HCT116 (cell line): Measurements from ENCODE around the gene C13orf46. TPM values are rescaled to one million over a fixed set of nuclear protein-coding genes. Genes with fewer than 3 reads are reported as not detected.

Experiments used
- ATAC-seq: fragments of 200-7000 bp; cut with Tn5 transposase; 2 replicates; pipeline ENCODE4 v1.9.1; 2020; ENCODE audit warnings: mild to moderate bottlenecking, moderate library complexity
- BruUV-seq: library from RNA; stranded (reverse); fragments of 400-500 nt; replicated peaks from 2 replicates; lab custom pipeline; 2021; lab: Mats Ljungman, UMichigan
- CTCF ChIA-PET: fragments of 300-600 bp; sonication (Branson Sonifier 250); formaldehyde crosslinking; loops from one replicate; lab custom pipeline; 2021; ENCODE audit warnings: antibody characterized with exemption; lab: Charles Lee
- POLR2A ChIA-PET: fragments of 300-600, 350-600 bp; sonication (Branson Sonifier 250); formaldehyde crosslinking; loops from one replicate; lab custom pipeline; 2021; ENCODE audit warnings: antibody characterized with exemption; lab: Charles Lee
- RAD21 ChIA-PET, 2 experiments: fragments of 300-600 bp; sonication (Branson Sonifier 250); formaldehyde crosslinking; loops; one replicate each; lab custom pipeline; 2023; ENCODE audit warnings: low total read pairs in 2 of 2; ENCODE audit not compliant: uncharacterized antibody in 2 of 2, unreplicated experiment in 2 of 2, low non-redundant PET in 1 of 2; lab: Charles Lee
- DNase-seq: peaks from one replicate; pipeline ENCODE4 v3.0.0-alpha.2; 2010; ENCODE audit warnings: low read depth, low spot score
- H2AFZ ChIP-seq: fragments of 200-600 bp; shearing (Covaris generic), sonication (generic); 2 replicates; pipeline ENCODE4 v1.6.1; 2017; ENCODE audit warnings: low read depth, mixed run types, mixed read lengths, antibody characterized with exemption, low read length; ENCODE audit not compliant: poor library complexity, severe bottlenecking
- H3K27ac ChIP-seq: 2 replicates; pipeline ENCODE4 v1.5.1; 2012; ENCODE audit warnings: low read depth, low read length
- H3K27me3 ChIP-seq: fragments of 200-600 bp; sonication (generic); 2 replicates; pipeline ENCODE4 v1.6.1; 2016; ENCODE audit warnings: mixed run types, low read length, mixed read lengths; ENCODE audit not compliant: insufficient read depth
- H3K36me3 ChIP-seq, 2 experiments: fragments of 200-500 bp in 1 of 2; fragments of 200-600 bp in 1 of 2; sonication (Bioruptor generic) in 1 of 2; sonication (generic) in 1 of 2; 2 replicates each; pipeline versions ENCODE4 v1.5.1 to v1.6.1; 2014 to 2016; ENCODE audit warnings: low read length in 2 of 2, inconsistent platforms in 1 of 2, mixed read lengths in 1 of 2, mixed run types in 1 of 2; ENCODE audit not compliant: insufficient read depth in 2 of 2, control insufficient read depth in 1 of 2
- H3K4me1 ChIP-seq, 2 experiments: fragments of 200-600 bp in 1 of 2; sonication (generic) in 1 of 2; 2 replicates each; pipeline versions ENCODE4 v1.5.1 to v1.6.1; 2012 to 2017; ENCODE audit warnings: low read length in 2 of 2, inconsistent platforms in 1 of 2, mild to moderate bottlenecking in 1 of 2, mixed read lengths in 1 of 2, mixed run types in 1 of 2, moderate library complexity in 1 of 2; ENCODE audit not compliant: insufficient read depth in 2 of 2, control insufficient read depth in 1 of 2
- H3K4me2 ChIP-seq: fragments of 200-600 bp; sonication (generic); 2 replicates; pipeline ENCODE4 v1.6.1; 2017; ENCODE audit warnings: mixed run types, low read length, mixed read lengths
- H3K4me3 ChIP-seq, 2 experiments: fragments of 200-600 bp in 1 of 2; sonication (generic) in 1 of 2; replicated peaks in 1 of 2; 2 replicates each; pipeline ENCODE4 v1.5.1; 2011 to 2016; ENCODE audit warnings: low read length in 2 of 2, control low read depth in 1 of 2, low read depth in 1 of 2, mild to moderate bottlenecking in 1 of 2, mixed read lengths in 1 of 2, mixed run types in 1 of 2
- H3K79me2 ChIP-seq: fragments of 200-600 bp; sonication (generic); 2 replicates; pipeline ENCODE4 v1.6.1; 2017; ENCODE audit warnings: mild to moderate bottlenecking, mixed run types, low read length, moderate library complexity, mixed read lengths; ENCODE audit not compliant: insufficient read depth
- H3K9ac ChIP-seq: fragments of 200-600 bp; sonication (generic); 2 replicates; pipeline ENCODE4 v1.6.1; 2016; ENCODE audit warnings: low read length, mixed read lengths
- H3K9me2 ChIP-seq: fragments of 200-600 bp; sonication (generic), shearing (Covaris generic); 2 replicates; pipeline ENCODE4 v1.6.1; 2017; ENCODE audit warnings: mixed run types, mild to moderate bottlenecking, moderate library complexity; ENCODE audit not compliant: insufficient read depth
- H3K9me3 ChIP-seq, 2 experiments: fragments of 200-500 bp in 1 of 2; fragments of 200-600 bp in 1 of 2; sonication (Bioruptor generic) in 1 of 2; sonication (generic) in 1 of 2; 2 replicates each; pipeline ENCODE4 v1.6.1; 2014 to 2017; ENCODE audit warnings: low read length in 2 of 2, mixed read lengths in 2 of 2, inconsistent platforms in 1 of 2, low read depth in 1 of 2, mild to moderate bottlenecking in 1 of 2, mixed run types in 1 of 2, moderate library complexity in 1 of 2; ENCODE audit not compliant: control insufficient read depth in 1 of 2, insufficient read depth in 1 of 2
- H4K20me1 ChIP-seq: fragments of 200-600 bp; sonication (generic), shearing (Covaris generic); 2 replicates; pipeline ENCODE4 v1.6.1; 2017; ENCODE audit warnings: mixed run types, mild to moderate bottlenecking, moderate library complexity; ENCODE audit not compliant: insufficient read depth
- CBX3 ChIP-seq: IDR thresholded peaks from 2 replicates; pipeline ENCODE4 v1.6.1; 2012; ENCODE audit warnings: low read depth
- ELF1 ChIP-seq: IDR thresholded peaks from 2 replicates; pipeline ENCODE4 v1.6.1; 2012; ENCODE audit warnings: low read depth, borderline replicate concordance
- EZH2 ChIP-seq: fragments of 200-600 bp; sonication (generic); IDR thresholded peaks from 2 replicates; pipeline ENCODE4 v1.6.1; 2017; ENCODE audit warnings: antibody characterized with exemption, mixed run types
- JUND ChIP-seq: IDR thresholded peaks from 2 replicates; pipeline ENCODE4 v1.6.1; 2012
- POLR2A ChIP-seq: IDR thresholded peaks from 2 replicates; pipeline ENCODE4 v1.7.0; 2011; ENCODE audit warnings: borderline replicate concordance; ENCODE audit not compliant: insufficient read depth, insufficient read length; ENCODE audit errors: extremely low read depth
- POLR2AphosphoS5 ChIP-seq: IDR thresholded peaks from 2 replicates; pipeline ENCODE4 v1.6.1; 2011; ENCODE audit warnings: mild to moderate bottlenecking, low read depth, low read length, moderate library complexity
- SIN3A ChIP-seq: IDR thresholded peaks from 2 replicates; pipeline ENCODE4 v1.6.1; 2012; ENCODE audit warnings: low read depth
- TCF7L2 ChIP-seq: IDR thresholded peaks from 2 replicates; pipeline ENCODE4 v1.7.0; 2011; ENCODE audit warnings: borderline replicate concordance, inconsistent platforms; ENCODE audit not compliant: insufficient read depth, insufficient read length; ENCODE audit errors: extremely low read depth
- YY1 ChIP-seq: IDR thresholded peaks from 2 replicates; pipeline ENCODE4 v1.6.1; 2011; ENCODE audit warnings: low read length, low read depth, moderate library complexity, mild to moderate bottlenecking; ENCODE audit not compliant: insufficient replicate concordance; ENCODE audit errors: extremely low read depth
- ZFX ChIP-seq: fragments of 450-650 bp; IDR thresholded peaks from 2 replicates; pipeline ENCODE4 v1.6.1; 2017
- intact Hi-C: fragments of 100-400 bp; cut with micrococcal nuclease; formaldehyde crosslinking; loops from 2 replicates; pipeline ENCODE4 v1.10.0; 2022
- total RNA-seq: library from RNA; stranded (reverse); gene quantifications from one replicate; pipeline ENCODE4 v1.2.1, GENCODE V29; 2021; ENCODE audit not compliant: unreplicated experiment
- TF ChIP-seq, protein P1 (sequence below): IDR thresholded peaks from 2 replicates; pipeline ENCODE4 v1.6.1; 2012
- TF ChIP-seq, protein P2 (sequence below): IDR thresholded peaks from 2 replicates; pipeline ENCODE4 v1.6.1; 2012; ENCODE audit warnings: low read depth

C13orf46 gene
- total RNA-seq, 1 experiment from 2014 or later = 0.93 TPM

DNA sequence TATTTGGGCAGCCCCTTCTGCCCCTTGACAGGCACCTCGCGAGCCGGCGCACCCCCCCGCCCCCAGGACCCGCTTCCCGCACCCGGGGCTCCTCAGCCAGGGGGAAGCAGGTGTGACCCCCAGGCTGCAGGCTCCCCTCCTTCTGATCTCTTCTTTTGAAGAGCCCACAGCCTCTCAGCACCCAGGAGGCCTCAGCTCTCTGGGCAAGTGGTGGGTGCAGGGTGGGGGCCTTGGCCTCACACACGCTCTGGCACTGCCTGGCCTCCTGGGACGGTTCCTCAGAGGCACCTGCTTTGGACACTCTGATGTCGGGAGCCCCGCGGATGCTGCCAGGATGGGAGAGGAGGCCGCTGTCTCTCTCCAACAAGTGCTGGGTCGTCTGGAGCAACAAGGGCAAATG is 1.5 kb upstream of the C13orf46 start:
- Histone ChIP-seq H3K36me3 (no peaks in the 10 kb centered on the region; a peak in 2 of 4 replicates), H3K9me2 (no peaks in the 10 kb centered on the region), H3K79me2 (no peaks in the 10 kb centered on the region), H3K27me3 (no peaks in the 10 kb centered on the region), H3K4me3 (no peak overlapping the region), H3K4me2 (no peak overlapping the region), H3K27ac (no peak overlapping the region), H3K9me3 (no peaks in the 10 kb centered on the region), H3K4me1 (peaks cover 8 to 14% of the 10 kb centered on the region in 2 experiments)
- intact Hi-C loops = no loop called here
- DNase-seq = no peak
- RAD21 ChIA-PET = no interaction called here
- ATAC-seq = no peak
- TF ChIP-seq POLR2AphosphoS5 (no peak), SIN3A (no peak), ELF1 (no peak)
- TF ChIP-seq, all 23 proteins: peak for 0
- ChIA-PET POLR2A (no interaction called here), CTCF (no interaction called here)
- Histone ChIP-seq H4K20me1 (no peaks in the 10 kb centered on the region), H2AFZ (no peak overlapping the region), H3K9ac (no peak overlapping the region)
- no TSS peak for BruUV-seq

DNA sequence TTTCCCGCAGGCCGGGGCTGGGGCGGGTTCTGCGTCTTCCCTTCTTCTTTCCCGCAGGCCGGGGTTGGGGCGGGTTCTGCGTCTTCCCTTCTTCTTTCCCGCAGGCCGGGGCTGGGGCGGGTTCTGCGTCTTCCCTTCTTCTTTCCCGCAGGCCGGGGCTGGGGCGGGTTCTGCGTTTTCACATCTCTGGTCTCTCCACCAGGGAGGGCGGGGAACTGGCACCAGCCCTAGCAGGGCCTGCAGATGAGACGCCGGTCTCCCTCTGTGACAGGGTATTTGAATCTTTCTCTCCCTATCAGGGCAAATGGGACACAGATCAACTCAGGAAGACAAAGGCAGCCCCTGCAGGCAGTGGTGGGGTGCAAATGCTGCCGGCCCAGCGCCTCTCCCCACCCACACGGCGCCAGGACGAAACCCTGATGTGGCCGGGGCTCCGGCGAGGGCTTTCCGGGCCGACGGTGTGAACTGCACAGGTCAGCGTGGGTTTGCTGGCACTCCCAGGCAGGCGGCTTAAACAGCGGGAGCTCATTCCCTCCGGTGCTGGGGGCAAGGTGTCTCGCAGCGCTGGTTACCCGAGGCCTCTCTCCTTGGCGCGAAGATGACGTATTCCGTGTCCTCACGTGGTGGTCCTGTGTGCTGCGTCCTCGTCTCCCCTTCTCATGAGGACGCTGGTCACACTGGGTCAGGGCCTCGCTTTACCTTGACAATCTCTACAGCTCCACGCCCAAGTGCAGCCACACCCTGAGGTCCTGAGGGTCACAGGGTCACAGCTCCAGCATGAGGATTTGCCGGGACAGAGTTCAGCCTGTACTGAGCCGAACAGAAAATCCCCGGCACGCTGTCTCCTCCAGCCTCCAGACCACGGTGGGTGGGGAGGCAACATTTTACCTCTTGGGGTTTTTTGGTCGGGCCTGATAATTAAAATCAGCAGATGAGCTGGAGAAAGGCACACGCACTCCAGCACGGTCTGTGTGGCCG is 717 bp upstream of the C13orf46 start:
- no peaks in the 10 kb centered on the region for H4K20me1 ChIP-seq
- H3K9me2 ChIP-seq = no peaks in the 10 kb centered on the region
- no peak overlapping the region for H3K4me2 ChIP-seq
- H3K4me3 ChIP-seq = no peak overlapping the region
- H3K9me3 ChIP-seq = no peaks in the 10 kb centered on the region
- TF ChIP-seq JUND (no peak), EZH2 (no peak), SIN3A (no peak), POLR2AphosphoS5 (no peak), CBX3 (no peak), ZFX (no peak), TCF7L2 (no peak), YY1 (no peak), POLR2A (no peak)
- TF ChIP-seq, protein P1, sequence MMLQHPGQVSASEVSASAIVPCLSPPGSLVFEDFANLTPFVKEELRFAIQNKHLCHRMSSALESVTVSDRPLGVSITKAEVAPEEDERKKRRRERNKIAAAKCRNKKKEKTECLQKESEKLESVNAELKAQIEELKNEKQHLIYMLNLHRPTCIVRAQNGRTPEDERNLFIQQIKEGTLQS = no peak
- TF ChIP-seq, protein P2, sequence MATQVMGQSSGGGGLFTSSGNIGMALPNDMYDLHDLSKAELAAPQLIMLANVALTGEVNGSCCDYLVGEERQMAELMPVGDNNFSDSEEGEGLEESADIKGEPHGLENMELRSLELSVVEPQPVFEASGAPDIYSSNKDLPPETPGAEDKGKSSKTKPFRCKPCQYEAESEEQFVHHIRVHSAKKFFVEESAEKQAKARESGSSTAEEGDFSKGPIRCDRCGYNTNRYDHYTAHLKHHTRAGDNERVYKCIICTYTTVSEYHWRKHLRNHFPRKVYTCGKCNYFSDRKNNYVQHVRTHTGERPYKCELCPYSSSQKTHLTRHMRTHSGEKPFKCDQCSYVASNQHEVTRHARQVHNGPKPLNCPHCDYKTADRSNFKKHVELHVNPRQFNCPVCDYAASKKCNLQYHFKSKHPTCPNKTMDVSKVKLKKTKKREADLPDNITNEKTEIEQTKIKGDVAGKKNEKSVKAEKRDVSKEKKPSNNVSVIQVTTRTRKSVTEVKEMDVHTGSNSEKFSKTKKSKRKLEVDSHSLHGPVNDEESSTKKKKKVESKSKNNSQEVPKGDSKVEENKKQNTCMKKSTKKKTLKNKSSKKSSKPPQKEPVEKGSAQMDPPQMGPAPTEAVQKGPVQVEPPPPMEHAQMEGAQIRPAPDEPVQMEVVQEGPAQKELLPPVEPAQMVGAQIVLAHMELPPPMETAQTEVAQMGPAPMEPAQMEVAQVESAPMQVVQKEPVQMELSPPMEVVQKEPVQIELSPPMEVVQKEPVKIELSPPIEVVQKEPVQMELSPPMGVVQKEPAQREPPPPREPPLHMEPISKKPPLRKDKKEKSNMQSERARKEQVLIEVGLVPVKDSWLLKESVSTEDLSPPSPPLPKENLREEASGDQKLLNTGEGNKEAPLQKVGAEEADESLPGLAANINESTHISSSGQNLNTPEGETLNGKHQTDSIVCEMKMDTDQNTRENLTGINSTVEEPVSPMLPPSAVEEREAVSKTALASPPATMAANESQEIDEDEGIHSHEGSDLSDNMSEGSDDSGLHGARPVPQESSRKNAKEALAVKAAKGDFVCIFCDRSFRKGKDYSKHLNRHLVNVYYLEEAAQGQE = no peak
- no peak overlapping the region for H2AFZ ChIP-seq
- no peak overlapping the region for H3K9ac ChIP-seq
- no TSS peak for BruUV-seq
- H3K27me3 ChIP-seq = no peaks in the 10 kb centered on the region
- intact Hi-C loops = no loop called here
- H3K27ac ChIP-seq = no peak overlapping the region
- RAD21 ChIA-PET = no interaction called here
- no peak for ATAC-seq
- no peaks in the 10 kb centered on the region; a peak in 1 of 4 replicates for H3K36me3 ChIP-seq
- H3K4me1 ChIP-seq = peaks cover 8 to 12% of the 10 kb centered on the region in 2 experiments; a peak in 3 of 4 replicates
- no peak for DNase-seq
- POLR2A ChIA-PET = no interaction called here
- CTCF ChIA-PET = no interaction called here
- no peaks in the 10 kb centered on the region for H3K79me2 ChIP-seq
